OCI-LY1 (cell line): Measurements from ENCODE around the gene SPOCK1.

ENCODE experiments used
- H2AFZ ChIP-seq: fragments of 200-600 bp; sonication (generic), shearing (Covaris generic); 2 replicates; pipeline ENCODE4 v1.6.0; 2014; ENCODE audit warnings: antibody characterized with exemption, mild to moderate bottlenecking, low read length
- H3F3A ChIP-seq: fragments of 200-600 bp; sonication (generic), shearing (Covaris generic); 2 replicates; pipeline ENCODE4 v1.6.0; 2014; ENCODE audit warnings: mild to moderate bottlenecking, antibody characterized with exemption, low read length, moderate library complexity; ENCODE audit not compliant: insufficient read depth
- H3K27ac ChIP-seq: fragments of 200-600 bp; sonication (generic); 2 replicates; pipeline ENCODE4 v1.5.1; 2014; ENCODE audit warnings: low read length, mixed run types, mild to moderate bottlenecking, low read depth; ENCODE audit not compliant: poor library complexity, severe bottlenecking
- H3K27me3 ChIP-seq: fragments of 200-600 bp; sonication (generic); 2 replicates; pipeline ENCODE4 v1.6.0; 2014; ENCODE audit warnings: antibody characterized with exemption, mild to moderate bottlenecking, low read length, moderate library complexity; ENCODE audit not compliant: insufficient read depth
- H3K36me3 ChIP-seq: fragments of 200-600 bp; sonication (generic); 2 replicates; pipeline ENCODE4 v1.6.1; 2014; ENCODE audit warnings: mild to moderate bottlenecking, antibody characterized with exemption, low read length, moderate library complexity, mixed read lengths; ENCODE audit not compliant: insufficient read depth
- H3K4me1 ChIP-seq: fragments of 200-600 bp; sonication (generic); 2 replicates; pipeline ENCODE4 v1.5.1; 2014; ENCODE audit warnings: mild to moderate bottlenecking, low read length, moderate library complexity; ENCODE audit not compliant: insufficient read depth, severe bottlenecking
- H3K4me2 ChIP-seq: fragments of 200-600 bp; sonication (generic), shearing (Covaris generic); 2 replicates; pipeline ENCODE4 v1.6.1; 2014; ENCODE audit warnings: low read length
- H3K4me3 ChIP-seq: fragments of 200-600 bp; sonication (generic); 2 replicates; pipeline ENCODE4 v1.5.1; 2014; ENCODE audit warnings: low read length, low read depth, mild to moderate bottlenecking, mixed read lengths; ENCODE audit not compliant: poor library complexity, severe bottlenecking
- H3K79me2 ChIP-seq: fragments of 200-600 bp; shearing (Covaris generic); 2 replicates; pipeline ENCODE4 v1.6.1; 2016; ENCODE audit warnings: mixed run types, low read length, mixed read lengths; ENCODE audit not compliant: insufficient read depth
- H3K9ac ChIP-seq: fragments of 200-600 bp; sonication (generic), shearing (Covaris generic); 2 replicates; pipeline ENCODE4 v1.6.1; 2014; ENCODE audit warnings: mild to moderate bottlenecking, low read length, mixed read lengths
- H3K9me2 ChIP-seq: fragments of 200-600 bp; sonication (generic), shearing (Covaris generic); 2 replicates; pipeline ENCODE4 v1.6.1; 2014; ENCODE audit warnings: low read depth, mild to moderate bottlenecking, low read length, mixed read lengths
- H3K9me3 ChIP-seq: fragments of 200-600 bp; shearing (Covaris generic); 2 replicates; pipeline ENCODE4 v1.6.1; 2014; ENCODE audit warnings: low read length, mixed read lengths
- H4K20me1 ChIP-seq: fragments of 200-600 bp; sonication (generic), shearing (Covaris generic); 2 replicates; pipeline ENCODE4 v1.6.0; 2016; ENCODE audit warnings: mild to moderate bottlenecking, low read length; ENCODE audit not compliant: insufficient read depth
- CTCF ChIP-seq: fragments of 200-600 bp; sonication (generic), shearing (Covaris generic); IDR thresholded peaks from 2 replicates; pipeline ENCODE4 v1.5.1; 2017; ENCODE audit warnings: mild to moderate bottlenecking, antibody characterized with exemption, low read length, moderate library complexity, mixed read lengths
- EZH2 ChIP-seq: fragments of 200-600 bp; sonication (generic), shearing (Covaris generic); IDR thresholded peaks from 2 replicates; pipeline ENCODE4 v1.8.0; 2017; ENCODE audit warnings: borderline replicate concordance, mixed run types, mild to moderate bottlenecking, antibody characterized with exemption, low read length, moderate library complexity, mixed read lengths

The SPOCK1 gene

GRCh38 chr5:136984772-136985446 is 514.2 kb downstream of the SPOCK1 start:
- Histone ChIP-seq H3K9me2 (no peaks in the 10 kb centered on the region), H3K27ac (no peak overlapping the region)

GRCh38 chr5:136981936-136982335 is 517.2 kb downstream of the SPOCK1 start:
- Histone ChIP-seq H2AFZ (no peak overlapping the region), H3K36me3 (no peaks in the 10 kb centered on the region), H3F3A (no peaks in the 10 kb centered on the region), H3K9me3 (no peaks in the 10 kb centered on the region), H3K27ac (no peak overlapping the region), H3K79me2 (no peaks in the 10 kb centered on the region), H4K20me1 (no peaks in the 10 kb centered on the region), H3K27me3 (no peaks in the 10 kb centered on the region), H3K4me3 (no peak overlapping the region), H3K9ac (no peak overlapping the region), H3K9me2 (no peaks in the 10 kb centered on the region), H3K4me2 (no peak overlapping the region), H3K4me1 (no peaks in the 10 kb centered on the region)
- TF ChIP-seq CTCF (no peak), EZH2 (no peak)

More at GRCh38 chr5:136984772-136985446, 514.2 kb downstream of the SPOCK1 start:
- no peaks in the 10 kb centered on the region for H3K4me1 ChIP-seq
- no peak overlapping the region for H3K4me2 ChIP-seq
- no peaks in the 10 kb centered on the region for H4K20me1 ChIP-seq
- no peaks in the 10 kb centered on the region for H3F3A ChIP-seq
- H2AFZ ChIP-seq = no peak overlapping the region
- no peak overlapping the region for H3K9ac ChIP-seq
- H3K27me3 ChIP-seq = no peaks in the 10 kb centered on the region
- no peaks in the 10 kb centered on the region for H3K36me3 ChIP-seq
- TF ChIP-seq CTCF (no peak), EZH2 (no peak)
- H3K4me3 ChIP-seq = no peak overlapping the region
- no peaks in the 10 kb centered on the region for H3K9me3 ChIP-seq
- no peaks in the 10 kb centered on the region for H3K79me2 ChIP-seq

- H3K27me3 ChIP-seq = no peaks in the 10 kb centered on the region
- H3K4me1 ChIP-seq = no peaks in the 10 kb centered on the region
- TF ChIP-seq CTCF = no peak
- no peak for TF ChIP-seq EZH2
- H3K79me2 ChIP-seq = no peaks in the 10 kb centered on the region
- H3K9me3 ChIP-seq = no peaks in the 10 kb centered on the region
- no peak overlapping the region for H2AFZ ChIP-seq
- no peaks in the 10 kb centered on the region for H4K20me1 ChIP-seq
- H3K27ac ChIP-seq = no peak overlapping the region
- H3K36me3 ChIP-seq = no peaks in the 10 kb centered on the region
- no peak overlapping the region for H3K4me3 ChIP-seq
- no peaks in the 10 kb centered on the region for H3F3A ChIP-seq
- no peak overlapping the region for H3K4me2 ChIP-seq
- H3K9me2 ChIP-seq = no peaks in the 10 kb centered on the region
- no peak overlapping the region for H3K9ac ChIP-seq
Measured at GRCh38 chr5:136979131-136979530, 520.0 kb downstream of the SPOCK1 start.
